Mucosa of rectum (tissue), 2 donors: ENCODE results near the gene MAPT.
"Not testable (repeated sequence)": the region's sequence is repeated elsewhere in the genome, so short reads cannot be mapped to it uniquely, and the experiment has no call there.

Experiments
- H3K27ac ChIP-seq, 2 donors: one replicate each; pipeline ENCODE4 v1.7.0; 2013; ENCODE audit warnings: inconsistent platforms in 2 of 2, low read depth in 2 of 2, low read length in 2 of 2
- H3K27me3 ChIP-seq, 2 donors: one replicate each; pipeline ENCODE4 v1.7.0; 2013; ENCODE audit warnings: low read length in 2 of 2; ENCODE audit not compliant: control insufficient read depth in 2 of 2, insufficient read depth in 2 of 2
- H3K36me3 ChIP-seq, 2 donors: one replicate each; pipeline ENCODE4 v1.7.0; 2013; ENCODE audit warnings: low read length in 2 of 2; ENCODE audit not compliant: control insufficient read depth in 2 of 2, insufficient read depth in 2 of 2
- H3K4me1 ChIP-seq, 2 donors: one replicate each; pipeline ENCODE4 v1.7.0; 2013; ENCODE audit warnings: low read length in 2 of 2, mild to moderate bottlenecking in 1 of 2; ENCODE audit not compliant: control insufficient read depth in 2 of 2, insufficient read depth in 2 of 2
- H3K4me3 ChIP-seq, 2 donors: one replicate each; pipeline ENCODE4 v1.7.0; 2013; ENCODE audit warnings: low read length in 2 of 2
- H3K9ac ChIP-seq, 2 donors: one replicate each; pipeline ENCODE4 v1.7.0; 2013; ENCODE audit warnings: low read length in 2 of 2, low read depth in 1 of 2, mild to moderate bottlenecking in 1 of 2
- H3K9me3 ChIP-seq, 2 donors: one replicate each; pipeline ENCODE4 v1.7.0; 2013; ENCODE audit warnings: low read length in 2 of 2; ENCODE audit not compliant: control insufficient read depth in 2 of 2
- donor health status: healthy.
- donor health status: Normal muscosa, but diverticular disease.

Gene MAPT

GRCh38 chr17:45935710-45936509 is 41.6 kb downstream of the MAPT start:
- Histone ChIP-seq H3K9me3 (no peaks in the 10 kb centered on the region), H3K9ac (no peak overlapping the region), H3K4me3 (no peak overlapping the region), H3K36me3 (no peaks in the 10 kb centered on the region), H3K27ac (no peak overlapping the region), H3K27me3 (peaks cover 3 to 5% of the 10 kb centered on the region in 2 donors), H3K4me1 (no peaks in the 10 kb centered on the region)

GRCh38 chr17:45936610-45937009 is 42.3 kb downstream of the MAPT start:
- Histone ChIP-seq H3K9ac (no peak overlapping the region), H3K27me3 (peaks cover 3 to 5% of the 10 kb centered on the region in 2 donors), H3K36me3 (no peaks in the 10 kb centered on the region), H3K4me1 (no peaks in the 10 kb centered on the region), H3K4me3 (no peak overlapping the region), H3K9me3 (no peaks in the 10 kb centered on the region), H3K27ac (no peak overlapping the region)

GRCh38 chr17:45937186-45937585 is 42.8 kb downstream of the MAPT start:
- not testable (repeated sequence) for H3K36me3 ChIP-seq, H3K9me3 ChIP-seq, H3K27ac ChIP-seq, H3K4me3 ChIP-seq, H3K4me1 ChIP-seq, H3K9ac ChIP-seq, H3K27me3 ChIP-seq

GRCh38 chr17:45939395-45939794 is 45.0 kb downstream of the MAPT start:
- no peak overlapping the region for H3K9ac ChIP-seq
- no peaks in the 10 kb centered on the region for H3K9me3 ChIP-seq
- no peak overlapping the region for H3K4me3 ChIP-seq
- H3K27me3 ChIP-seq, result peaks cover 7 to 8% of the 10 kb centered on the region in 2 donors
- no peaks in the 10 kb centered on the region for H3K4me1 ChIP-seq
- no peak overlapping the region for H3K27ac ChIP-seq
- H3K36me3 ChIP-seq, result no peaks in the 10 kb centered on the region

GRCh38 chr17:45940293-45940692 is 45.9 kb downstream of the MAPT start:
- Histone ChIP-seq H3K4me3 (no peak overlapping the region), H3K36me3 (no peaks in the 10 kb centered on the region), H3K27ac (no peak overlapping the region), H3K9ac (no peak overlapping the region), H3K4me1 (no peaks in the 10 kb centered on the region), H3K9me3 (no peaks in the 10 kb centered on the region), H3K27me3 (peaks cover 8% of the 10 kb centered on the region in 2 donors)

- Histone ChIP-seq H3K27me3 (peaks cover 5 to 8% of the 10 kb centered on the region in 2 donors), H3K27ac (no peak overlapping the region), H3K9ac (no peak overlapping the region), H3K9me3 (no peaks in the 10 kb centered on the region), H3K4me1 (no peaks in the 10 kb centered on the region), H3K4me3 (no peak overlapping the region), H3K36me3 (no peaks in the 10 kb centered on the region)
Measured at GRCh38 chr17:45940826-45941225, 46.5 kb downstream of the MAPT start.

GRCh38 chr17:45941395-45941794 is 47.0 kb downstream of the MAPT start:
- no peak overlapping the region for H3K9ac ChIP-seq
- H3K36me3 ChIP-seq, result no peaks in the 10 kb centered on the region
- H3K27ac ChIP-seq, result no peak overlapping the region
- H3K4me1 ChIP-seq, result no peaks in the 10 kb centered on the region
- peaks cover 5 to 8% of the 10 kb centered on the region in 2 donors for H3K27me3 ChIP-seq
- no peak overlapping the region for H3K4me3 ChIP-seq
- no peaks in the 10 kb centered on the region for H3K9me3 ChIP-seq

GRCh38 chr17:45942284-45942683 is 47.9 kb downstream of the MAPT start:
- Histone ChIP-seq H3K4me3 (no peak overlapping the region), H3K27ac (no peak overlapping the region), H3K27me3 (peaks cover 5 to 8% of the 10 kb centered on the region in 2 donors), H3K36me3 (no peaks in the 10 kb centered on the region), H3K9ac (no peak overlapping the region), H3K9me3 (no peaks in the 10 kb centered on the region), H3K4me1 (no peaks in the 10 kb centered on the region)

GRCh38 chr17:45946841-45947256 is 52.5 kb downstream of the MAPT start:
- H3K27ac ChIP-seq, result no peak overlapping the region
- H3K36me3 ChIP-seq, result no peaks in the 10 kb centered on the region
- peaks cover 17 to 20% of the 10 kb centered on the region in 2 donors for H3K27me3 ChIP-seq
- H3K4me3 ChIP-seq, result no peak overlapping the region
- H3K9me3 ChIP-seq, result no peaks in the 10 kb centered on the region
- H3K9ac ChIP-seq, result no peak overlapping the region
- peaks cover 0 to 5% of the 10 kb centered on the region in 2 donors for H3K4me1 ChIP-seq

- H3K36me3 ChIP-seq, result no peaks in the 10 kb centered on the region
- no peaks in the 10 kb centered on the region for H3K9me3 ChIP-seq
- peaks cover 19 to 23% of the 10 kb centered on the region in 2 donors for H3K27me3 ChIP-seq
- H3K4me3 ChIP-seq, result peak overlapping the region; percentile 25 to 39
- no peak overlapping the region for H3K27ac ChIP-seq
- H3K9ac ChIP-seq, result no peak overlapping the region
- peaks cover 0 to 5% of the 10 kb centered on the region in 2 donors for H3K4me1 ChIP-seq
Measured at GRCh38 chr17:45948498-45948880, 54.1 kb downstream of the MAPT start.
